SK-N-DZ (cell line): ENCODE data around the gene STPG3.
A peak's percentile ranks its signal among the peaks of the same experiment; 100 is the strongest.

Source experiments
- DNase-seq: peaks from one replicate; pipeline ENCODE4 v3.0.0-alpha.2; 2015; ENCODE audit warnings: low spot score

STPG3 gene

GRCh38 chr9:137278721-137279711 is 27.9 kb downstream of the STPG3 start:
- DNase-seq = no peak

GRCh38 chr9:137279741-137280473 is 28.8 kb downstream of the STPG3 start:
- DNase-seq = peak; percentile 13

- peak; percentile 53 for DNase-seq
These were observed 29.6 kb downstream of the STPG3 start for GRCh38 chr9:137280474-137281344.

- DNase-seq = peak; percentile 15
These were observed 30.4 kb downstream of the STPG3 start for GRCh38 chr9:137281345-137282116.

- DNase-seq = peak; percentile 82
These were observed 35.9 kb downstream of the STPG3 start for GRCh38 chr9:137286975-137287383.

- DNase-seq = no peak
These were observed 42.0 kb downstream of the STPG3 start for GRCh38 chr9:137293094-137293481.

GRCh38 chr9:137293482-137294090 is 42.5 kb downstream of the STPG3 start:
- no peak for DNase-seq

GRCh38 chr9:137294091-137294680 is 43.1 kb downstream of the STPG3 start:
- DNase-seq = peak; percentile 71

- DNase-seq = peak; percentile 56
These were observed 43.7 kb downstream of the STPG3 start for GRCh38 chr9:137294681-137295237.

- no peak for DNase-seq
These were observed 44.2 kb downstream of the STPG3 start for GRCh38 chr9:137295238-137295811.

GRCh38 chr9:137295849-137296669 is 45.0 kb downstream of the STPG3 start:
- no peak for DNase-seq

- no peak for DNase-seq
These were observed 45.9 kb downstream of the STPG3 start for GRCh38 chr9:137296670-137297664.

GRCh38 chr9:137297966-137298365 is 46.9 kb downstream of the STPG3 start:
- DNase-seq = no peak

- no peak for DNase-seq
These were observed 47.5 kb downstream of the STPG3 start for GRCh38 chr9:137298401-137299202.

GRCh38 chr9:137299203-137299565 is 48.1 kb downstream of the STPG3 start:
- DNase-seq = no peak

GRCh38 chr9:137299938-137300337 is 48.9 kb downstream of the STPG3 start:
- no peak for DNase-seq
